PFSK-1 (cell line): ENCODE measurements around the gene DMWD.

Experiments
- POLR2AphosphoS5 ChIP-seq: IDR thresholded peaks from 2 replicates; pipeline ENCODE4 v1.6.1; 2012; ENCODE audit warnings: low read depth, mild to moderate bottlenecking, control low read depth, low read length, moderate library complexity
- TAF1 ChIP-seq: IDR thresholded peaks from 2 replicates; pipeline ENCODE4 v1.6.1; 2012; ENCODE audit warnings: low read length, control low read depth, borderline replicate concordance; ENCODE audit not compliant: insufficient read depth
- TF ChIP-seq, protein P1 (sequence below), 2 experiments: IDR thresholded peaks; 2 replicates each; pipeline versions ENCODE4 v1.6.1 to v1.8.0; 2011 to 2012; ENCODE audit warnings: low read depth in 2 of 2, low read length in 2 of 2, control low read depth in 1 of 2, inconsistent platforms in 1 of 2, mild to moderate bottlenecking in 1 of 2, moderate library complexity in 1 of 2; ENCODE audit not compliant: insufficient read depth in 1 of 2

DNA sequence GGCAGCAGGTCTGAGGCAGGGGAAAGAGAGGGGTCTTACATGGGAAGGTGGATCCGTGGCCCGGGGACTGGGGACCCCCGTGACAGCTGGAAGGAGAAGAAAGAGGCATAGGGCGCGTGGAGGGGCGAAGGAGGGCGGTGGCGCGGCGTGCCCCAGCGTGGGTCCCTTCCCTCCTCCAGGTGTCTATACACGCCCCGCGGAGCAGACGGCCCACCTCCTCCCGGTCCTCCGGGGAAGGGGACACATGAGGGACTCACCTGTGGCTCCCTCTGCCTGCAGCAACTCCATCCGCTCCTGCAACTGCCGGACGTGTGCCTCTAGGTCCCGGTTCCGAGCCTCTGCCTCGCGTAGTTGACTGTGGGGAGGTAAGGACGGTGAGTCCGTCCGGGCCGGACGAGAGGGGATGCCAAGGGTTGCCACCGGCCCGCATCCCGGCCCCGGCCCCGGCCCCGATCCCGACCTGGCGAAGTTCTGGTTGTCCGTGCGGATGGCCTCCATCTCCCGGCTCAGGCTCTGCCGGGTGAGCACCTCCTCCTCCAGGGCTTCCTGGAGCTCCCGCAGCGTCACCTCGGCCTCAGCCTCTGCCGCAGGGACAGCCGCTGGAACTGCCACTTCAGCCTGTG lies 21.2 kb downstream of the DMWD start:
- TF ChIP-seq TAF1 (no peak), POLR2AphosphoS5 (no peak; the same call in 1 of the 2 replicates)
- TF ChIP-seq, protein P1, sequence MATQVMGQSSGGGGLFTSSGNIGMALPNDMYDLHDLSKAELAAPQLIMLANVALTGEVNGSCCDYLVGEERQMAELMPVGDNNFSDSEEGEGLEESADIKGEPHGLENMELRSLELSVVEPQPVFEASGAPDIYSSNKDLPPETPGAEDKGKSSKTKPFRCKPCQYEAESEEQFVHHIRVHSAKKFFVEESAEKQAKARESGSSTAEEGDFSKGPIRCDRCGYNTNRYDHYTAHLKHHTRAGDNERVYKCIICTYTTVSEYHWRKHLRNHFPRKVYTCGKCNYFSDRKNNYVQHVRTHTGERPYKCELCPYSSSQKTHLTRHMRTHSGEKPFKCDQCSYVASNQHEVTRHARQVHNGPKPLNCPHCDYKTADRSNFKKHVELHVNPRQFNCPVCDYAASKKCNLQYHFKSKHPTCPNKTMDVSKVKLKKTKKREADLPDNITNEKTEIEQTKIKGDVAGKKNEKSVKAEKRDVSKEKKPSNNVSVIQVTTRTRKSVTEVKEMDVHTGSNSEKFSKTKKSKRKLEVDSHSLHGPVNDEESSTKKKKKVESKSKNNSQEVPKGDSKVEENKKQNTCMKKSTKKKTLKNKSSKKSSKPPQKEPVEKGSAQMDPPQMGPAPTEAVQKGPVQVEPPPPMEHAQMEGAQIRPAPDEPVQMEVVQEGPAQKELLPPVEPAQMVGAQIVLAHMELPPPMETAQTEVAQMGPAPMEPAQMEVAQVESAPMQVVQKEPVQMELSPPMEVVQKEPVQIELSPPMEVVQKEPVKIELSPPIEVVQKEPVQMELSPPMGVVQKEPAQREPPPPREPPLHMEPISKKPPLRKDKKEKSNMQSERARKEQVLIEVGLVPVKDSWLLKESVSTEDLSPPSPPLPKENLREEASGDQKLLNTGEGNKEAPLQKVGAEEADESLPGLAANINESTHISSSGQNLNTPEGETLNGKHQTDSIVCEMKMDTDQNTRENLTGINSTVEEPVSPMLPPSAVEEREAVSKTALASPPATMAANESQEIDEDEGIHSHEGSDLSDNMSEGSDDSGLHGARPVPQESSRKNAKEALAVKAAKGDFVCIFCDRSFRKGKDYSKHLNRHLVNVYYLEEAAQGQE (IDR thresholded peaks at IDR 0.05; ENCODE audit: insufficient read depth in 1 of 2, low read depth in 2 of 2, low read length in 2 of 2) = no peak
